ENCODE measurements around the gene GRM1. TPM values are rescaled to one million over a fixed set of nuclear protein-coding genes. Genes with fewer than 3 reads are reported as not detected.
A peak's percentile ranks its signal among the peaks of the same experiment; 100 is the strongest.

Gene GRM1
- total RNA-seq, 1 donor from 2014 or later = 1.3 TPM

- intact Hi-C loops (cut with micrococcal nuclease) = no loop called here
- ATAC-seq (no peak), DNase-seq (no peak)
These were observed 272.9 kb downstream of the GRM1 start for GRCh38 chr6:146301764-146302163.

- DNase-seq (no peak), ATAC-seq (no peak)
- intact Hi-C loops (cut with micrococcal nuclease) = no loop called here
These were observed 274.1 kb downstream of the GRM1 start for GRCh38 chr6:146302994-146303393.

- no peak for ATAC-seq
- no peak for DNase-seq
- intact Hi-C loops (cut with micrococcal nuclease) = no loop called here
These were observed 275.3 kb downstream of the GRM1 start for GRCh38 chr6:146304181-146304580.

- peak; percentile 41 for ATAC-seq
- intact Hi-C loops (cut with micrococcal nuclease) = no loop called here
- no peak for DNase-seq
These were observed 276.2 kb downstream of the GRM1 start for GRCh38 chr6:146305092-146305491.

- ATAC-seq = no peak
- intact Hi-C loops (cut with micrococcal nuclease) = no loop called here
These were observed 277.1 kb downstream of the GRM1 start for GRCh38 chr6:146305951-146306350.

GRCh38 chr6:146310628-146311027 is 281.8 kb downstream of the GRM1 start:
- intact Hi-C loops (cut with micrococcal nuclease) = no loop called here
- DNase-seq (no peak), ATAC-seq (no peak)

More at GRCh38 chr6:146305951-146306350, 277.1 kb downstream of the GRM1 start:
- no peak for DNase-seq

- no peak for ATAC-seq
- no peak for DNase-seq
- intact Hi-C loops (cut with micrococcal nuclease) = no loop called here
These were observed 282.2 kb downstream of the GRM1 start for GRCh38 chr6:146311079-146311478.

- intact Hi-C loops (cut with micrococcal nuclease) = no loop called here
- no peak for ATAC-seq
These were observed 283.7 kb downstream of the GRM1 start for GRCh38 chr6:146312608-146313007.

GRCh38 chr6:146315381-146316174 is 286.7 kb downstream of the GRM1 start:
- ATAC-seq = no peak
- intact Hi-C loops (cut with micrococcal nuclease) = no loop called here
- no peak for DNase-seq

More at GRCh38 chr6:146312608-146313007, 283.7 kb downstream of the GRM1 start:
- DNase-seq = no peak

- no peak for DNase-seq
- ATAC-seq = no peak
- intact Hi-C loops (cut with micrococcal nuclease) = no loop called here
These were observed 287.3 kb downstream of the GRM1 start for GRCh38 chr6:146316175-146316495.

GRCh38 chr6:146331013-146331412 is 302.2 kb downstream of the GRM1 start:
- ATAC-seq (no peak), DNase-seq (no peak)
- intact Hi-C loops (cut with micrococcal nuclease) = no loop called here

- ATAC-seq (no peak), DNase-seq (no peak)
- intact Hi-C loops (cut with micrococcal nuclease) = no loop called here
These were observed 306.5 kb downstream of the GRM1 start for GRCh38 chr6:146335336-146335735.

GRCh38 chr6:146336191-146336590 is 307.3 kb downstream of the GRM1 start:
- DNase-seq (no peak), ATAC-seq (no peak)
- intact Hi-C loops (cut with micrococcal nuclease) = no loop called here

GRCh38 chr6:146337376-146337775 is 308.5 kb downstream of the GRM1 start:
- peak; percentile 32 for ATAC-seq

GRCh38 chr6:146339716-146340115 is 310.9 kb downstream of the GRM1 start:
- intact Hi-C loops (cut with micrococcal nuclease) = no loop called here
- ATAC-seq (no peak), DNase-seq (no peak)

More at GRCh38 chr6:146337376-146337775, 308.5 kb downstream of the GRM1 start:
- DNase-seq = no peak
- intact Hi-C loops (cut with micrococcal nuclease) = no loop called here

- no peak for DNase-seq
- intact Hi-C loops (cut with micrococcal nuclease) = no loop called here
- no peak for ATAC-seq
These were observed 312.8 kb downstream of the GRM1 start for GRCh38 chr6:146341493-146342230.

GRCh38 chr6:146345598-146345997 is 316.7 kb downstream of the GRM1 start:
- DNase-seq (no peak), ATAC-seq (no peak)
- intact Hi-C loops (cut with micrococcal nuclease) = no loop called here

- DNase-seq (no peak), ATAC-seq (peak; percentile 77)
- intact Hi-C loops (cut with micrococcal nuclease) = no loop called here
These were observed 318.2 kb downstream of the GRM1 start for GRCh38 chr6:146347090-146347489.

GRCh38 chr6:146347690-146348089 is 318.8 kb downstream of the GRM1 start:
- intact Hi-C loops (cut with micrococcal nuclease) = no loop called here
- DNase-seq = no peak
- ATAC-seq = peak; percentile 66

GRCh38 chr6:146351018-146351417 is 322.2 kb downstream of the GRM1 start:
- intact Hi-C loops (cut with micrococcal nuclease) = no loop called here
- DNase-seq = no peak
- ATAC-seq = no peak

- no peak for ATAC-seq
- DNase-seq = no peak
- intact Hi-C loops (cut with micrococcal nuclease) = no loop called here
These were observed 323.3 kb downstream of the GRM1 start for GRCh38 chr6:146352163-146352562.

Measured in left ventricle myocardium superior (tissue), 1 donor.